GM12878 (cell line): ENCODE data around the gene FAM53B. TPM values are rescaled to one million over a fixed set of nuclear protein-coding genes. Genes with fewer than 3 reads are reported as not detected.
A peak's percentile ranks its signal among the peaks of the same experiment; 100 is the strongest.

Experiments used
- ATAC-seq: fragments of 200-7000 bp; cut with Tn5 transposase; 3 replicates; pipeline ENCODE4 v1.9.1; 2020; ENCODE audit warnings: mild to moderate bottlenecking, moderate library complexity
- BruUV-seq: library from RNA; stranded (reverse); fragments of 400-500 nt; replicated peaks from 2 replicates; lab custom pipeline; 2021; lab: Mats Ljungman, UMichigan
- CTCF ChIA-PET: fragments of 300-600 bp; sonication (Branson Sonifier 250); formaldehyde crosslinking; extraction: SDS; loops from one replicate; lab custom pipeline; 2021; ENCODE audit warnings: inconsistent platforms; lab: Yijun Ruan, JAX
- POLR2A ChIA-PET: fragments of 350-600 bp; formaldehyde crosslinking; extraction: SDS; loops from one replicate; lab custom pipeline; 2021; ENCODE audit warnings: inconsistent platforms; lab: Charles Lee
- RAD21 ChIA-PET: fragments of 300-600 bp; sonication (Branson Sonifier 250); formaldehyde crosslinking; loops from one replicate; lab custom pipeline; 2023; ENCODE audit warnings: antibody characterized with exemption; ENCODE audit not compliant: unreplicated experiment; lab: Charles Lee
- SMC1A ChIA-PET: fragments of 300-600 bp; sonication (Branson Sonifier 250); formaldehyde crosslinking; loops from one replicate; lab custom pipeline; 2023; ENCODE audit not compliant: unreplicated experiment, uncharacterized antibody; lab: Charles Lee
- DNase-seq: peaks from one replicate; pipeline ENCODE4 v3.0.0-alpha.2; 2011; ENCODE audit warnings: low read depth, low spot score
- FAIRE-seq: peaks from 3 replicates; lab custom pipeline; 2011; peaks lifted over from hg19 to GRCh38; lab: Jason Lieb, UNC
- H2AFZ ChIP-seq: 2 replicates; pipeline ENCODE4 v1.6.0; 2011; ENCODE audit warnings: low read depth, low read length, control low read depth; ENCODE audit not compliant: control insufficient read depth
- H3K27ac ChIP-seq: 2 replicates; pipeline ENCODE4 v1.5.1; 2011; ENCODE audit warnings: control low read depth; ENCODE audit not compliant: control insufficient read depth, insufficient read depth
- H3K27me3 ChIP-seq, 2 experiments: replicated peaks in 1 of 2; 2 replicates each; pipeline versions ENCODE4 v1.6.0 to v1.6.1; 2011; ENCODE audit warnings: low read length in 1 of 2; ENCODE audit not compliant: control insufficient read depth in 2 of 2, insufficient read depth in 2 of 2
- H3K36me3 ChIP-seq, 2 experiments: 2 replicates each; pipeline ENCODE4 v1.5.1; 2011; ENCODE audit warnings: low read length in 1 of 2; ENCODE audit not compliant: control insufficient read depth in 2 of 2, insufficient read depth in 2 of 2
- H3K4me1 ChIP-seq: 2 replicates; pipeline ENCODE4 v1.6.1; 2011; ENCODE audit warnings: mild to moderate bottlenecking, low read length, moderate library complexity, mixed read lengths; ENCODE audit not compliant: control insufficient read depth, insufficient read depth
- H3K4me2 ChIP-seq: 2 replicates; pipeline ENCODE4 v1.6.0; 2011; ENCODE audit warnings: control low read depth; ENCODE audit not compliant: control insufficient read depth, insufficient read depth
- H3K4me3 ChIP-seq: fragments of 200-600 bp; sonication (generic); 2 replicates; pipeline ENCODE4 v1.5.1; 2016
- H3K79me2 ChIP-seq: 2 replicates; pipeline ENCODE4 v1.6.0; 2011; ENCODE audit warnings: low read length; ENCODE audit not compliant: control insufficient read depth, insufficient read depth
- H3K9ac ChIP-seq: 2 replicates; pipeline ENCODE4 v1.8.0; 2011; ENCODE audit warnings: low read length, control low read depth, mixed read lengths; ENCODE audit not compliant: control insufficient read depth, insufficient read depth
- H3K9me3 ChIP-seq: replicated peaks from 3 replicates; pipeline ENCODE4 v1.5.1; 2011; ENCODE audit warnings: mild to moderate bottlenecking, low read length; ENCODE audit not compliant: control insufficient read depth, insufficient read depth
- H4K20me1 ChIP-seq: 2 replicates; pipeline ENCODE4 v1.6.0; 2011; ENCODE audit not compliant: control insufficient read depth, insufficient read depth
- MEF2B ChIP-seq: fragments of 450-650 bp; IDR thresholded peaks from 2 replicates; pipeline ENCODE4 v1.6.1; 2018; ENCODE audit warnings: mild to moderate bottlenecking, moderate library complexity; ENCODE audit not compliant: partially characterized antibody, poor library complexity, severe bottlenecking
- PAX5 ChIP-seq: IDR thresholded peaks from 2 replicates; pipeline ENCODE4 v1.6.1; 2011; ENCODE audit warnings: low read depth, low read length, borderline replicate concordance
- POLR2AphosphoS2 ChIP-seq: IDR thresholded peaks from 2 replicates; pipeline ENCODE4 v1.6.1; 2011; ENCODE audit warnings: low read depth, mild to moderate bottlenecking, low read length, improper control_type of control experiment, moderate library complexity
- POLR2AphosphoS5 ChIP-seq: IDR thresholded peaks from 2 replicates; pipeline ENCODE4 v1.6.1; 2011; ENCODE audit warnings: mild to moderate bottlenecking, low read length, inconsistent platforms
- WGBS: methylation state at CpG from one replicate; pipeline ENCODE4 v1.1.6; 2016; ENCODE audit warnings: low lambda C conversion rate; ENCODE audit not compliant: insufficient replicate concordance, insufficient coverage; ENCODE audit errors: missing lambda C conversion rate; 5-methylcytosine and 5-hydroxymethylcytosine counted together
- in situ Hi-C: fragments of 300-500 bp; cut with MboI; formaldehyde crosslinking; loops from 9 replicates; pipeline ENCODE4 v1.14.3; 2018; ENCODE audit warnings: mixed read lengths
- intact Hi-C: fragments of 100-400 bp; cut with micrococcal nuclease; formaldehyde crosslinking; loops from one replicate; pipeline ENCODE4 v1.14.2; 2022; ENCODE audit not compliant: unreplicated experiment
- polyA plus RNA-seq, 11 experiments: library from polyadenylated mRNA; depleted of rRNA in 4 of 11; unstranded in 6 of 11; stranded (reverse) in 5 of 11; fragments of >200 nt; fragmentation: Nextera tagmentation in 4 of 11; fragmentation: Illumina TruSeq in 1 of 11; extraction: Ambion mirVana in 4 of 11; extraction: Trizol in 1 of 11; gene quantifications; 1 replicate in 1 of 11; 2 replicates in 10 of 11; pipeline versions ENCODE4 v1.2.1 to v1.2.3, GENCODE V29; 2011 to 2016; ENCODE audit warnings: inconsistent platforms in 2 of 11, missing spikeins in 2 of 11, low read depth in 1 of 11
- total RNA-seq, 4 experiments: library from RNA; depleted of rRNA in 3 of 4; stranded (reverse); fragments of >200 nt in 3 of 4; fragmentation: Illumina TruSeq in 1 of 4; extraction: Trizol in 1 of 4; gene quantifications; 2 replicates each; pipeline versions ENCODE4 v1.2.1 to v1.2.3, GENCODE V29; 2013 to 2021
- TF ChIP-seq, protein P1 (sequence below): fragments of 450-650 bp; IDR thresholded peaks from 2 replicates; pipeline ENCODE4 v1.6.1; 2017; ENCODE audit warnings: low read depth, mild to moderate bottlenecking, moderate library complexity

FAM53B gene
- total and polyA plus RNA-seq, 10 of the 15 experiments (the other 5 are each of a cell fraction or from before 2014, with no cell fraction given): 0.05 to 26.3 (median 8.1) TPM

DNA sequence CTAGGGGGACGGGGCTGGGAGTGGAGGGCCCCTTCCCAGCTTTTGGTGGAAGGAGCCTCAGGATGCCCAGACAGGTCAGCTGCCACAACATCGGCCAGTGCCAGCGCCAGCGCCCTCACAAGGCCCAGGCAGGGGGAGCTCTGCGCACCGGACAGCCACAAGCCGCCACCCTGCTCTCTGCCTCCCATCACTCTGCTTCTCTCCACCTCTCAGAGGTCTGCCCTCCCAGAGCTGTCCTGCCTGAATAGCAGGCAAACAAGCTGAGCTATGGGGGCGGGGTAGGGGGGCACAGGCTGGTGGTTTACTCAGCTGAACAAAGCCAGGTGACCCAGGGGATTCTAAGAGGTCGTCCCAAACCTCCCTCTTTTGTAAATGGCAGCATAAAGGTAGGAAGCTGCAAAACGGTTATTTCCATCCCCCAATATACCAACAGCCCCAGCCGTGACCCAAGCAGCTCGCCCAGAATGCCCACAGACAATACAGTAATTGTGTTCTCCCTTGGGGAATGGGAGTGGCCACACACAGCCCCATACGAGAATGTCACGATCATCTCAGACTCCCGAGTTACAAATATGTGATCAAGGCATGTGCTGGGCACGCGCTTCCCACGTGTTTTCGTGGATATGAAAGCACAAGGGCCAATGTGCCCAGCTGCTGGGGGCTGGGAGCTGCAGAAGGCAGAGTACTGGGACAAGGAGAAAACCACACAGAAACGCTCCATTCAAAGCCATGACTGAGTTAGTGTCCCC is 19.7 kb downstream of the FAM53B start (continued):
- TF ChIP-seq, protein P1, sequence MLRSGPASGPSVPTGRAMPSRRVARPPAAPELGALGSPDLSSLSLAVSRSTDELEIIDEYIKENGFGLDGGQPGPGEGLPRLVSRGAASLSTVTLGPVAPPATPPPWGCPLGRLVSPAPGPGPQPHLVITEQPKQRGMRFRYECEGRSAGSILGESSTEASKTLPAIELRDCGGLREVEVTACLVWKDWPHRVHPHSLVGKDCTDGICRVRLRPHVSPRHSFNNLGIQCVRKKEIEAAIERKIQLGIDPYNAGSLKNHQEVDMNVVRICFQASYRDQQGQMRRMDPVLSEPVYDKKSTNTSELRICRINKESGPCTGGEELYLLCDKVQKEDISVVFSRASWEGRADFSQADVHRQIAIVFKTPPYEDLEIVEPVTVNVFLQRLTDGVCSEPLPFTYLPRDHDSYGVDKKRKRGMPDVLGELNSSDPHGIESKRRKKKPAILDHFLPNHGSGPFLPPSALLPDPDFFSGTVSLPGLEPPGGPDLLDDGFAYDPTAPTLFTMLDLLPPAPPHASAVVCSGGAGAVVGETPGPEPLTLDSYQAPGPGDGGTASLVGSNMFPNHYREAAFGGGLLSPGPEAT: 0 out of 2 replicates have a peak, but pooled peaks have one; percentile 23
- TF ChIP-seq MEF2B: peak; percentile 83
- TF ChIP-seq, all 136 proteins: peak for 10

DNA sequence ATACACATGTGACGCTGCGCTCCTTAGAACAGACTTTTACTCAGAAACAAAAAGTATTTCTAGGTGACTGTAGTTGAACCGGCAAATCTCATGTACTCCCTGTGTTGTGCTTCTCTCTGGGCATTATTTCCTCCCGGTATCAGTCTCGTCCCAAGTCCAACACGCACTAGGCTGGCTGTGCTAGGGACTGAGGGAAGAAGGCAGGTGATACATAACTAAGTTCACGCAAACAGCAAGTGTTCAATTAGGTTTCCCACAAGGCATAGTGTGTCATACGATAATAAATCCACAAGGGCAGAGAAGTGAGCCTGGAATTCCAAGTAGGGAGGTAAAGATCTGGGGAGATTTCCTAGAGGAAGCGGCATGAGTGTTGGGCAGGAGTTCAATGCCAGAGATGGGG is 20.4 kb downstream of the FAM53B start:
- FAIRE-seq (no peak), ATAC-seq (no peak), DNase-seq (no peak)
- Histone ChIP-seq H4K20me1 (no peaks in the 10 kb centered on the region), H3K9ac (peak overlapping the region; percentile 3; the same call in 1 of the 2 replicates), H3K27me3 (no peaks in the 10 kb centered on the region), H3K79me2 (peaks cover 33% of the 10 kb centered on the region), H3K4me1 (peaks cover 71% of the 10 kb centered on the region), H3K36me3 (peaks cover 0 to 7% of the 10 kb centered on the region in 2 experiments; a peak in 2 of 4 replicates), H3K4me3 (no peak overlapping the region), H3K9me3 (no peaks in the 10 kb centered on the region), H3K27ac (peak overlapping the region; percentile 88), H2AFZ (no peak overlapping the region), H3K4me2 (peak overlapping the region; percentile 65)
- no peak for TF ChIP-seq POLR2AphosphoS2
- TF ChIP-seq POLR2AphosphoS5: 0 out of 2 replicates have a peak, but pooled peaks have one; percentile 2
- TF ChIP-seq PAX5: 0 out of 2 replicates have a peak, but pooled peaks have one; percentile 1
- 25% methylated on average over 9 of the region's 9 CpGs for WGBS
- BruUV-seq: TSS peak; percentile 78
- ChIA-PET SMC1A (interaction anchor here (0.6 to 21.7 kb wide), 9 partner anchors 9 to 81 kb away, joined by 3 to 351 read pairs (median 16); no protein-coding TSS in a partner anchor), CTCF (interaction anchor here (0.6 to 21.9 kb wide), 11 partner anchors 9 to 76 kb away, joined by 3 to 319 read pairs (median 8); no protein-coding TSS in a partner anchor), RAD21 (interaction anchor here (1.0 to 15.5 kb wide), 9 partner anchors 9 to 193 kb away, joined by 3 to 360 read pairs (median 10); partner anchors contain the start of gene FAM53B), POLR2A (interaction anchor here (1.0 to 12.9 kb wide), 9 partner anchors 9 to 76 kb away, joined by 3 to 139 read pairs (median 15); no protein-coding TSS in a partner anchor)
- intact Hi-C loops (no loop called here), in situ Hi-C loops (loop anchor here (10.0 kb wide), 1 partner anchor 1329 kb away; no protein-coding TSS in a partner anchor)
